A673 (cell line): ENCODE measurements around the gene HSFX1. TPM values are rescaled to one million over a fixed set of nuclear protein-coding genes. Genes with fewer than 3 reads are reported as not detected.
"Not testable (repeated sequence)": the region's sequence is repeated elsewhere in the genome, so short reads cannot be mapped to it uniquely, and the experiment has no call there.

Experiments used
- BruUV-seq: library from RNA; stranded (reverse); fragments of 400-500 nt; replicated peaks from 2 replicates; lab custom pipeline; 2021; lab: Mats Ljungman, UMichigan
- CTCF ChIA-PET: fragments of 300-600 bp; sonication (Branson Sonifier 250); formaldehyde crosslinking; loops from one replicate; lab custom pipeline; 2022; ENCODE audit warnings: antibody characterized with exemption; lab: Charles Lee
- POLR2A ChIA-PET: fragments of 300-600 bp; sonication (Branson Sonifier 250); formaldehyde crosslinking; loops from one replicate; lab custom pipeline; 2022; ENCODE audit warnings: antibody characterized with exemption; ENCODE audit not compliant: low non-redundant PET; lab: Charles Lee
- DNase-seq: peaks from one replicate; pipeline ENCODE4 v3.0.0-alpha.2; 2015; ENCODE audit warnings: low spot score
- H3K27ac ChIP-seq: fragments of 200-600 bp; sonication (generic); 2 replicates; pipeline ENCODE4 v1.5.1; 2016; ENCODE audit warnings: mixed run types, low read depth, mild to moderate bottlenecking, mixed read lengths, antibody characterized with exemption, low read length; ENCODE audit not compliant: poor library complexity, severe bottlenecking
- H3K27me3 ChIP-seq: fragments of 200-600 bp; sonication (generic); replicated peaks from 2 replicates; pipeline ENCODE4 v1.6.1; 2017; ENCODE audit warnings: mixed run types, low read depth, mild to moderate bottlenecking, mixed read lengths, antibody characterized with exemption, low read length; ENCODE audit not compliant: insufficient read depth, poor library complexity
- H3K36me3 ChIP-seq: fragments of 200-600 bp; sonication (generic); 2 replicates; pipeline ENCODE4 v1.6.1; 2016; ENCODE audit warnings: mixed run types, mild to moderate bottlenecking, mixed read lengths, antibody characterized with exemption, low read length; ENCODE audit not compliant: insufficient read depth, poor library complexity, severe bottlenecking
- H3K4me1 ChIP-seq: fragments of 200-600 bp; sonication (generic); 2 replicates; pipeline ENCODE4 v1.6.1; 2017; ENCODE audit warnings: mixed run types, mild to moderate bottlenecking, mixed read lengths, antibody characterized with exemption, low read length; ENCODE audit not compliant: insufficient read depth, poor library complexity, severe bottlenecking
- H3K4me3 ChIP-seq: fragments of 200-600 bp; sonication (generic); 2 replicates; pipeline ENCODE4 v1.5.1; 2016; ENCODE audit warnings: low read depth, mixed run types, mild to moderate bottlenecking, mixed read lengths, low read length; ENCODE audit not compliant: poor library complexity, severe bottlenecking
- H3K9me3 ChIP-seq: fragments of 200-600 bp; sonication (generic); 2 replicates; pipeline ENCODE4 v1.6.1; 2016; ENCODE audit warnings: mixed run types, low read depth, mild to moderate bottlenecking, mixed read lengths, antibody characterized with exemption, low read length; ENCODE audit not compliant: poor library complexity, severe bottlenecking
- EZH2 ChIP-seq: fragments of 200-600 bp; sonication (generic); IDR thresholded peaks from 2 replicates; pipeline ENCODE4 v1.6.1; 2017; ENCODE audit warnings: borderline replicate concordance, low read depth, mild to moderate bottlenecking, mixed read lengths, antibody characterized with exemption, low read length; ENCODE audit not compliant: poor library complexity, severe bottlenecking
- intact Hi-C: fragments of 100-400 bp; cut with micrococcal nuclease; formaldehyde crosslinking; loops from one replicate; pipeline ENCODE4 v1.10.0; 2022; ENCODE audit not compliant: unreplicated experiment
- total RNA-seq: library from RNA; stranded (reverse); gene quantifications from 2 replicates; pipeline ENCODE4 v1.2.3, GENCODE V29; 2021
- TF ChIP-seq, protein P1 (sequence below): fragments of 300-800, 200-600 bp; sonication (generic); conservative IDR thresholded peaks from 2 replicates; pipeline ENCODE4 v1.5.1; 2017; ENCODE audit warnings: low read depth, mild to moderate bottlenecking, antibody characterized with exemption, low read length, moderate library complexity, mixed read lengths

HSFX1 gene
- total RNA-seq, 1 experiment from 2014 or later: 1.4 TPM

DNA sequence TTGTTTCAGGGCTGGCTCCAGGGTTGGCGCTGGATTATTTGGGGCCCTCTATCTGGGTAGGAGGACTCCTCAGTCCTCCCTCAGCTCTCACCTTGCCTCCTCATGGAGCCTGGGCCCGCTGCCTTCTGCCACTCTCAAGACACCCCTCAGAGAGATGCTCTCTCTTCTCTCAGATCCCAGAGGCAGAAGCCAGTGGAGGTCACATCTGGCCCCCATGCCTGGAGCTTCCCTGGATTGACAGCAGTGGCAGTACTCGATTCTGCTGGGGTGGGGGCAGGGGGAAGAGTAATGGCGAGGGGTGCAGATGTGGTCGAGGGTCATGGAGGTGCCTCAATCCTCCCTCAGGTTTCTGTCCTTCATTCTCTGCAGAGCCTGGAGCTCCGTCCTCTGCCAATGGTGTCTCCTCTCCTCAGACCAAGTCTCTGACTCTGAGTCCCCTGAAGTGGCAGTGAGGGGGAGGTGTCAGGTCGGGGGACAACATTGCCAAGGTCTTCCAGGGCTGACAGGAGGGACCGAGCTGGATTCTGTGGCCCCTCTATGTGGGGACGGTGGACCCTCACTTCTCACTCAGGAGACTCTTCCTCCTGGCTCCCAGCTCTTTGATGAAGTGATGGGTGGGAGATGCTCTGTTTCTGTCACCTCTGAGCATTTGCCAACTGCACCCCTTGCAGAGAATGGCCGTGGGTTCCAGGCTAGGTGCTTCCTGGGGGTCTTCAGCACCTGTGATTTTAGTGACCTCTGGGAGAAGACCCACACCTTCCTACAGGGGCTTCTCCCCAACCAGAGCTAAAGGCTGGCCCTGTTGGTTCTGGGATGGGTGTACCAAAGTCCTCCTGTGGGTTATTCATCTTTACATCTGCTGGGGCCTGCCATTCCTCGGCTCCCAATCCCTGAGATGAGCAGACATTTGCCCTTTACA is 10.9 kb upstream of the HSFX1 start:
- H3K4me3 ChIP-seq: no peak overlapping the region
- no peak for DNase-seq
- TF ChIP-seq, protein P1, sequence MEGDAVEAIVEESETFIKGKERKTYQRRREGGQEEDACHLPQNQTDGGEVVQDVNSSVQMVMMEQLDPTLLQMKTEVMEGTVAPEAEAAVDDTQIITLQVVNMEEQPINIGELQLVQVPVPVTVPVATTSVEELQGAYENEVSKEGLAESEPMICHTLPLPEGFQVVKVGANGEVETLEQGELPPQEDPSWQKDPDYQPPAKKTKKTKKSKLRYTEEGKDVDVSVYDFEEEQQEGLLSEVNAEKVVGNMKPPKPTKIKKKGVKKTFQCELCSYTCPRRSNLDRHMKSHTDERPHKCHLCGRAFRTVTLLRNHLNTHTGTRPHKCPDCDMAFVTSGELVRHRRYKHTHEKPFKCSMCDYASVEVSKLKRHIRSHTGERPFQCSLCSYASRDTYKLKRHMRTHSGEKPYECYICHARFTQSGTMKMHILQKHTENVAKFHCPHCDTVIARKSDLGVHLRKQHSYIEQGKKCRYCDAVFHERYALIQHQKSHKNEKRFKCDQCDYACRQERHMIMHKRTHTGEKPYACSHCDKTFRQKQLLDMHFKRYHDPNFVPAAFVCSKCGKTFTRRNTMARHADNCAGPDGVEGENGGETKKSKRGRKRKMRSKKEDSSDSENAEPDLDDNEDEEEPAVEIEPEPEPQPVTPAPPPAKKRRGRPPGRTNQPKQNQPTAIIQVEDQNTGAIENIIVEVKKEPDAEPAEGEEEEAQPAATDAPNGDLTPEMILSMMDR: no peak
- no peak for TF ChIP-seq EZH2
- no peaks in the 10 kb centered on the region for H3K9me3 ChIP-seq
- no peaks in the 10 kb centered on the region for H3K36me3 ChIP-seq
- BruUV-seq: no TSS peak
- POLR2A ChIA-PET: no interaction called here
- intact Hi-C loops: no loop called here
- CTCF ChIA-PET: no interaction called here
- H3K4me1 ChIP-seq: no peaks in the 10 kb centered on the region
- peaks cover 7% of the 10 kb centered on the region for H3K27me3 ChIP-seq
- no peak overlapping the region for H3K27ac ChIP-seq

DNA sequence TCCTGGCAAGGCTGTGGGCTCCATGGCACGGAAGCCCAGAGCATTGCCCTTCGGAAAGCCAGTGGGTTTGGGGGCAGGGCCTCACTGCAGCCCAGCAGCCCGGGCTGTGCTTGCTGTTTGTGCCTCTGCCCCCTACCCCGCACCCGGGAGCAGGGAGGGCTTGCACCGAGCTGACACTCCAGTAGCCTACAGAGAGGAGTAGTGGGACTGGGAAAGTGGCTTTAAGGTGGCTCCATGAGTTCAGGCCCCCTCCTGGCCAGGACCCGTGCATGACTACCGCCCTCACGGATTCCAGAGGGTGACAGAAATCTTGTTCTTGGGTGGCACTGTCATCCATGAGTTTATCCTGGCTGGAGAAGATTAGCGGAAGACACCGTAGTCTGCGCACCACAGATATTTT is 3.5 kb upstream of the HSFX1 start:
- BruUV-seq, POLR2A ChIA-PET, H3K36me3 ChIP-seq, H3K4me3 ChIP-seq, intact Hi-C loops, DNase-seq, H3K4me1 ChIP-seq, H3K9me3 ChIP-seq, CTCF ChIA-PET, H3K27me3 ChIP-seq, H3K27ac ChIP-seq: not testable (repeated sequence)

DNA sequence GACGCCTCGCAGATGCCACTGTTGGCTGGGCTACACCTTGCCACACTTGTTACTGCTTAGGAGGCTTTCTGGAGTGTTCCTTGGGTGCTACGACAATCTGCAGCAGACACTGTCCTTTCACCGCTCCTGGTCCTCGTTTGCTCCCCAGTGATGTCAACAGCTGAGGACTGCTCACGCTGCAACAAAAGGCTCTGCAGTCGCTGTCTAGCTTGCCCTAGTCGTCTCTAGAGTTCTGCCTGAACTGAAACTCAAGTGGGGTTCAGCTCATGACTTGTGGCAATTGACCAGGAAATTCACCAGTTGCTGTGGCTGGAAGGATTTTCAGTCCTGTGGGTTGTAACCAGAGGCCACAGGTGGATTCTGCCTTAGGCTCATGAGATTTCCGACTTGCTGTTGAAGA is 842 bp upstream of the HSFX1 start:
- CTCF ChIA-PET, intact Hi-C loops, H3K4me1 ChIP-seq, H3K4me3 ChIP-seq, DNase-seq, H3K27ac ChIP-seq, POLR2A ChIA-PET, H3K27me3 ChIP-seq, BruUV-seq, H3K36me3 ChIP-seq, H3K9me3 ChIP-seq: not testable (repeated sequence)

DNA sequence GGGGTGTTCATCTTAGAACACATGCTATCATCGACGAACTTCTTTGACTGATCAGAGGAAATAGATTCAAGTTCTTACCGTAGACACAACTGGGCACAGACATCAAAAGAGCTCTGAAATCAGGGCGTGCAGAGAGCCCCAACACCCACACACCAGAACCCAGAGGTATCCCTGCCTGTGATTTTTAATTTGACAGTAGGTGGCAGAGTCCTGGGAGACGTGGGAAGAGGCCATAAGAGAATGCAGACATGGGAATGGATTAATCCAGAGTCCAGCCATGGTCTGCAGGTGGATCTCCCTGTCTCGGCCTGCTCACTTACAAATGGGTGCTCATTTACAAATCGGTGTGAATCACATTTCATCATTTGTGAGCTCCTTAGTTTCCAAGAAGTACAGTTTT is 4.1 kb downstream of the HSFX1 start:
- DNase-seq, H3K27me3 ChIP-seq, H3K4me1 ChIP-seq, H3K36me3 ChIP-seq, H3K4me3 ChIP-seq, intact Hi-C loops, POLR2A ChIA-PET, H3K9me3 ChIP-seq, H3K27ac ChIP-seq, CTCF ChIA-PET, BruUV-seq: not testable (repeated sequence)

DNA sequence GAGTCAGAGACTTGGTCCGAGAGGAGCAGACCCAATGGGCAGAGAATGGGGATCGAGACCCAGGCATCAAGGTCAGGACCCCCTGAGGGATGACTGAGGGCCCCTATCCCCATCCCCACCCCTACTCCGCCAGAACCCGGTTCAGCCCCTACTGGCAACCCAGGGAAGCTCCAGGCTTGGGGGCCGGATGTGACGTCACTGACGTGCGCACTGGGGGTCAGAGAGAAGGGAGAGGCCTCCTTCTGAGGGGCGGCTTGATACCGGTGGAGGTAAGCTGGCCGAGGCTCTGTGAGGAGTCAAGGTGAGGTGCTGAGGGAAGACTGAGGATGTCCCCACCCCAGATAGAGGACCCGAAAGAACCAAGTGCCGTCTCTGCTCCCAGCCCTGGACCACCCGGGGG is 7.9 kb downstream of the HSFX1 start, which contains the start of gene MAGEA9:
Gene MAGEA9 (plus strand): TSS at position 204 of the 400 bp plus-strand sequence. CDS start 4,281 bp downstream, outside the sequence.
- H3K9me3 ChIP-seq, H3K4me3 ChIP-seq, H3K36me3 ChIP-seq, DNase-seq, H3K4me1 ChIP-seq, H3K27me3 ChIP-seq, intact Hi-C loops, H3K27ac ChIP-seq, BruUV-seq, CTCF ChIA-PET, POLR2A ChIA-PET: not testable (repeated sequence)

DNA sequence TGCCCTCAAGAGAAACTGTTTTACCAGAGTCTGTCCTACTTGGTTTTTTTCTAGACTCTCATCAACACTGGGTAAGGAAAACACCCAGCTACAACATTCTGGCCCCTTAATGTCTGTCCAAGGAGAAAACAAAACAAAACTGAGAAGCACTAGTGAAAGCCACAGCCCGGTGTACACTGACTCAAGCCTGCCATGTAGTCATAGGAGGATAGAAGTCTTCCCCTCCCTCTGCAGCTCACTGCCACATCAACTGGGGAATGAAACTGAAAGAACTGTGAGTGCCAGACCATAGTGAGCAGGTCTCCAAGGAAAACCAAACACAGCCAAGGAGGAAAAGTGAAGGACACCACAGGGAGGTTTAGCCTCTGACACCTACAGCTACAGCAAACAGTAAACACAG is 21.7 kb downstream of the HSFX1 start:
- BruUV-seq, CTCF ChIA-PET, H3K27me3 ChIP-seq, H3K27ac ChIP-seq, H3K9me3 ChIP-seq, DNase-seq, H3K4me3 ChIP-seq, H3K36me3 ChIP-seq, POLR2A ChIA-PET, H3K4me1 ChIP-seq, intact Hi-C loops: not testable (repeated sequence)
